Muscle layer of colon (tissue), 2 donors: ENCODE measurements around the gene RANBP1.
A peak's percentile ranks its signal among the peaks of the same experiment; 100 is the strongest.

ENCODE experiments used
- H3K27ac ChIP-seq: one replicate; pipeline ENCODE4 v1.7.0; 2013; ENCODE audit warnings: low read depth, mild to moderate bottlenecking, low read length, moderate library complexity
- H3K27me3 ChIP-seq, 2 donors: one replicate each; pipeline ENCODE4 v1.7.0; 2013; ENCODE audit warnings: low read length in 2 of 2, mild to moderate bottlenecking in 2 of 2; ENCODE audit not compliant: insufficient read depth in 2 of 2, control insufficient read depth in 1 of 2
- H3K36me3 ChIP-seq: one replicate; pipeline ENCODE4 v1.7.0; 2013; ENCODE audit warnings: mild to moderate bottlenecking, low read length; ENCODE audit not compliant: insufficient read depth
- H3K4me1 ChIP-seq: one replicate; pipeline ENCODE4 v1.7.0; 2013; ENCODE audit warnings: mild to moderate bottlenecking, low read length; ENCODE audit not compliant: insufficient read depth
- H3K4me3 ChIP-seq, 2 donors: one replicate each; pipeline ENCODE4 v1.7.0; 2013; ENCODE audit warnings: low read length in 2 of 2, low read depth in 1 of 2, mild to moderate bottlenecking in 1 of 2, moderate library complexity in 1 of 2
- H3K9ac ChIP-seq: one replicate; pipeline ENCODE4 v1.7.0; 2013; ENCODE audit warnings: low read length
- H3K9me3 ChIP-seq: one replicate; pipeline ENCODE4 v1.7.0; 2013; ENCODE audit warnings: mild to moderate bottlenecking, low read length
- donor health status: abdominal sarcoma.
- donor health status: Adenocarcinoma of cecum.

The RANBP1 gene

DNA sequence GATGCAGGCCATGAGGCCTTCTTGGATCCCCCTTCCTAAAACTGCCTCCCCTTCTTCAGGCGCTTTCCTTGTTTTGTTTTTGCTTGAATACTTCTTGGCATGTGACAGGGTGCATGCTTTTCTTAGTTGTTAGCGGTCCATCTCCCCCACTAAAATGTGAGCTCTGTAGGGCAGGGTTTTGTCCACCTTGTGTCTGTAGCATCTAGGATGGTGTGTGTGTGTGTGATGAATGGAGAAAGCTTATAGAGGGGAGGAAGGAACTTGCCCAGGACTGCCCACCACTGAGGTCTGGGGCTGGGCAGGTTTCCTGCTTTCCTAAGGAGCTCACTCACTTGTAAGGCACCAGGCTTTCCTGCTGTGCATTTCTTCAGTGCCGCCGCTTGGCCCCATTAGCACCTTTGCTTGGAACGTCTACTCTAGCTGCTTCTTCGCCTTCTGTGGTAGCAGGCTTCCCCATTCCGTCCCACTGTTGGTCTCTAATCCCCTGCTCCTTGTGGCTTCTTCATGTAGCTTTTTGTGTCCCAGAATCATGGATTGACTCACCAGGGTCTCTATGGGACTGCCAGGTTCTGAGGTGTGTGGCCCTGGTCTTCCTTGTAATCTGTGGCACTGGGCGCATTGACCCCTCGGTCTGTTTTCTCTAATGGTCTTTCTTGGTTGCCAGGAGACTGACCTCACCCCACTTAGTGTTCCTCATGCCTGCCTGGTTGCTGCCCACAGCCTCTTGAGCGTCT is 32.6 kb upstream of the RANBP1 start:
- peaks cover 43% of the 10 kb centered on the region for H3K4me1 ChIP-seq

DNA sequence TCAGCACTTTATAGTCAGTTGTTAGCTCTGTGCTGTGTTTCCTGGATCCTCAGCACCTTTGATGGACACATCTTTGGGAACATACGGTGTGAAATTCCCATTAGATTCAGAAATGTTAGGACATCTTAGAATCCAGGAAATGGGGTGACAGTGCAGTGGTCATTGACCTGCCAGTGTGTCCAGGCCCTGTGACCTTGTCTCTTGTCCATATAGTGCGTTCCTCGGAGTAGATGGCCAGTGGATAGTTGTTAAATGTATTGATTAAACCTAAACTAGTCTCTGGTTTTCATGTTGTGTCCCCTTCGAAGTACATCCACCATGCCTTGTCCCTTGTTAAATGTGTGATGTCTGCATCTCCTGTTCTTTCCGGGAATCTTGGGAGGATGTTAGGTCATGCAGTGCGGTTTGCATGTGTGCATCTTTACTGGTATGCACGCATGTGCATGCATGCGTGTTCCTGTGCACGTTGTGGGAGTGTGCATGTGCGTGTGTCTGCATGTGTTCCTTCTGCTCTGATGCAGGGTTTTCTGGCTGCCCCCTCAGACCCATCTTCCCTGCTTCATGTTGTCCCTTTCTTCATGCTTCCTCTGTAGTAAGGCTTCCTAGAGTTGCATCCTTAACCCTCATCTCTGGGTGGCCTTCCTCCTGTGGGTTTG is 31.9 kb upstream of the RANBP1 start:
- H3K9ac ChIP-seq = no peak overlapping the region
- no peak overlapping the region for H3K4me3 ChIP-seq
- no peaks in the 10 kb centered on the region for H3K9me3 ChIP-seq
- no peaks in the 10 kb centered on the region for H3K27me3 ChIP-seq
- H3K27ac ChIP-seq = no peak overlapping the region
- peaks cover 34% of the 10 kb centered on the region for H3K36me3 ChIP-seq
- H3K4me1 ChIP-seq = peaks cover 43% of the 10 kb centered on the region

More for the DNA sequence above, 32.6 kb upstream of the RANBP1 start:
- Histone ChIP-seq H3K27me3 (no peaks in the 10 kb centered on the region), H3K4me3 (peak overlapping the region in 1 of 2 donors; percentile 5), H3K36me3 (peaks cover 30% of the 10 kb centered on the region), H3K9me3 (no peaks in the 10 kb centered on the region), H3K9ac (no peak overlapping the region), H3K27ac (no peak overlapping the region)

- Histone ChIP-seq H3K4me1 (peaks cover 43% of the 10 kb centered on the region), H3K9ac (no peak overlapping the region), H3K9me3 (no peaks in the 10 kb centered on the region), H3K36me3 (peaks cover 42% of the 10 kb centered on the region), H3K27me3 (no peaks in the 10 kb centered on the region), H3K27ac (no peak overlapping the region), H3K4me3 (no peak overlapping the region)
These were observed 31.1 kb upstream of the RANBP1 start for GRCh38 chr22:20084547-20085413.

DNA sequence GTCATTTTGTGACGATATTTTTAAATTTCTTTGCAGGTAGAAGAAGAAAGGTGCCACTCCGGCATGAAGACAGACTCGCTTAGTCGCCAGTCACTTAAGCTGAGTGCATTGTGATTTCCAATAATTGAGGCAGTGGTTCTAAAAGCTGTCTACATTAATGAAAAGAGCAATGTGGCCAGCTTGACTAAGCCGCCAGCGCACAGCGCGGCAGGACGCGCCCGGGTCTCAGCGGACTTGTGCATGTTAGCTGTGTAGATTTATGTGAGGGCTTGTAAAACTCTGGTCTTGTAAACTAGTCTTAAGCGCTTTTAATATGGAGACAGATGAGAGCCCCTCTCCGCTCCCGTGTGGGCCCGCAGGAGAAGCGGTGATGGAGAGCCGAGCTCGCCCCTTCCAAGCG is 30.3 kb upstream of the RANBP1 start:
- Histone ChIP-seq H3K9ac (no peak overlapping the region), H3K36me3 (peaks cover 51% of the 10 kb centered on the region), H3K4me3 (no peak overlapping the region), H3K27me3 (no peaks in the 10 kb centered on the region), H3K4me1 (peaks cover 43% of the 10 kb centered on the region), H3K27ac (no peak overlapping the region), H3K9me3 (no peaks in the 10 kb centered on the region)

- Histone ChIP-seq H3K36me3 (peaks cover 56% of the 10 kb centered on the region), H3K9ac (no peak overlapping the region), H3K4me3 (no peak overlapping the region), H3K27me3 (no peaks in the 10 kb centered on the region), H3K9me3 (no peaks in the 10 kb centered on the region), H3K4me1 (peaks cover 38% of the 10 kb centered on the region), H3K27ac (no peak overlapping the region)
These were observed 29.8 kb upstream of the RANBP1 start for GRCh38 chr22:20086101-20086599.

- H3K27ac ChIP-seq = no peak overlapping the region
- peaks cover 62% of the 10 kb centered on the region for H3K36me3 ChIP-seq
- peaks cover 31% of the 10 kb centered on the region for H3K4me1 ChIP-seq
- no peaks in the 10 kb centered on the region for H3K27me3 ChIP-seq
- no peak overlapping the region for H3K9ac ChIP-seq
- H3K4me3 ChIP-seq = no peak overlapping the region
- no peaks in the 10 kb centered on the region for H3K9me3 ChIP-seq
These were observed 29.1 kb upstream of the RANBP1 start for GRCh38 chr22:20086763-20087162.

GRCh38 chr22:20087319-20088262 is 28.3 kb upstream of the RANBP1 start:
- no peaks in the 10 kb centered on the region for H3K9me3 ChIP-seq
- H3K36me3 ChIP-seq = peaks cover 70% of the 10 kb centered on the region
- peaks cover 28% of the 10 kb centered on the region for H3K4me1 ChIP-seq
- H3K27me3 ChIP-seq = no peaks in the 10 kb centered on the region
- H3K9ac ChIP-seq = no peak overlapping the region
- H3K4me3 ChIP-seq = no peak overlapping the region
- no peak overlapping the region for H3K27ac ChIP-seq

DNA sequence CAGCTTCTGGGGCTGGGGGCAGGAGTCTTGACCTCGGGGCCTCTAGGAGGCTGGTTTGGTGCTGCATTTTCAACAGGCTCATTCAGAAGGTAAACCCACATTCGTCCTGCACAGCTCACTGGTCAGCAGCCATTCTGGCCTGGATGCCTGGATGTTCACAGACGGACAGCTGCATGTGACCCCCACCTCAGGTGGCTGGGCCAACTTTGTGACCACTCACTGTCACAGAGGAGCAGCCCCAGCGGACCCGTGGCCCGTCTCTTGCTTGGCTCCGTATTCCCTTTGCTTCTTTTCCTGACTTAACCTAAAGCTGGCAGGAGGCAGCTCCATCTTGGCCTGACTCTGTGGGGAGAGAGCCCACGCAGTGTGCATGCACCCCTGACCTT is 27.6 kb upstream of the RANBP1 start:
- Histone ChIP-seq H3K36me3 (peaks cover 74% of the 10 kb centered on the region), H3K27me3 (no peaks in the 10 kb centered on the region), H3K9me3 (no peaks in the 10 kb centered on the region), H3K9ac (no peak overlapping the region), H3K4me3 (no peak overlapping the region), H3K27ac (no peak overlapping the region), H3K4me1 (peaks cover 21% of the 10 kb centered on the region)

GRCh38 chr22:20089226-20089976 is 26.5 kb upstream of the RANBP1 start:
- H3K9me3 ChIP-seq = no peaks in the 10 kb centered on the region
- peaks cover 10% of the 10 kb centered on the region for H3K4me1 ChIP-seq
- H3K4me3 ChIP-seq = no peak overlapping the region
- H3K36me3 ChIP-seq = peaks cover 86% of the 10 kb centered on the region
- H3K27ac ChIP-seq = no peak overlapping the region
- H3K9ac ChIP-seq = no peak overlapping the region
- H3K27me3 ChIP-seq = no peaks in the 10 kb centered on the region

GRCh38 chr22:20089977-20090729 is 25.8 kb upstream of the RANBP1 start:
- peaks cover 93% of the 10 kb centered on the region for H3K36me3 ChIP-seq

More at GRCh38 chr22:20089977-20090729, 25.8 kb upstream of the RANBP1 start:
- Histone ChIP-seq H3K9ac (no peak overlapping the region), H3K27me3 (no peaks in the 10 kb centered on the region), H3K9me3 (no peaks in the 10 kb centered on the region), H3K4me1 (peaks cover 2% of the 10 kb centered on the region), H3K27ac (no peak overlapping the region), H3K4me3 (no peak overlapping the region)
